ENCODE results near the gene BACH1.

- TF ChIP-seq, protein P1, sequence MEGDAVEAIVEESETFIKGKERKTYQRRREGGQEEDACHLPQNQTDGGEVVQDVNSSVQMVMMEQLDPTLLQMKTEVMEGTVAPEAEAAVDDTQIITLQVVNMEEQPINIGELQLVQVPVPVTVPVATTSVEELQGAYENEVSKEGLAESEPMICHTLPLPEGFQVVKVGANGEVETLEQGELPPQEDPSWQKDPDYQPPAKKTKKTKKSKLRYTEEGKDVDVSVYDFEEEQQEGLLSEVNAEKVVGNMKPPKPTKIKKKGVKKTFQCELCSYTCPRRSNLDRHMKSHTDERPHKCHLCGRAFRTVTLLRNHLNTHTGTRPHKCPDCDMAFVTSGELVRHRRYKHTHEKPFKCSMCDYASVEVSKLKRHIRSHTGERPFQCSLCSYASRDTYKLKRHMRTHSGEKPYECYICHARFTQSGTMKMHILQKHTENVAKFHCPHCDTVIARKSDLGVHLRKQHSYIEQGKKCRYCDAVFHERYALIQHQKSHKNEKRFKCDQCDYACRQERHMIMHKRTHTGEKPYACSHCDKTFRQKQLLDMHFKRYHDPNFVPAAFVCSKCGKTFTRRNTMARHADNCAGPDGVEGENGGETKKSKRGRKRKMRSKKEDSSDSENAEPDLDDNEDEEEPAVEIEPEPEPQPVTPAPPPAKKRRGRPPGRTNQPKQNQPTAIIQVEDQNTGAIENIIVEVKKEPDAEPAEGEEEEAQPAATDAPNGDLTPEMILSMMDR (IDR thresholded peaks at IDR 0.05; ENCODE audit: low read depth, low read length, poor library complexity, severe bottlenecking), result no peak
- no peak for TF ChIP-seq EZH2phosphoT487 (IDR thresholded peaks at IDR 0.05; ENCODE audit: borderline replicate concordance, low read length)
These were observed 22.5 kb downstream of the BACH1 start for GRCh38 chr21:29321217-29321616.
